Measurements from ENCODE around the gene RAPGEF1.

- TF ChIP-seq CTCF (IDR thresholded peaks at IDR 0.05; ENCODE audit: poor library complexity, severe bottlenecking) (no peak), EZH2 (IDR thresholded peaks at IDR 0.05; ENCODE audit: borderline replicate concordance, insufficient read depth, low read length, poor library complexity, severe bottlenecking) (no peak), RAD21 (conservative IDR thresholded peaks at IDR 0.05) (no peak), EP300 (conservative IDR thresholded peaks at IDR 0.05; ENCODE audit: poor library complexity, severe bottlenecking) (no peak), TAF1 (IDR thresholded peaks at IDR 0.05; ENCODE audit: low read depth) (no peak), POLR2AphosphoS5 (IDR thresholded peaks at IDR 0.05) (no peak), REST (IDR thresholded peaks at IDR 0.05; ENCODE audit: borderline replicate concordance) (no peak), SMC3 (conservative IDR thresholded peaks at IDR 0.05; ENCODE audit: poor library complexity) (no peak), MXI1 (conservative IDR thresholded peaks at IDR 0.05; ENCODE audit: poor library complexity, severe bottlenecking) (no peak)
Measured at GRCh38 chr9:131658377-131659129, 81.3 kb downstream of the RAPGEF1 start.
